ENCODE measurements around the gene CADPS2.
A peak's percentile ranks its signal among the peaks of the same experiment; 100 is the strongest.

CADPS2 gene

GRCh38 chr7:122546496-122546895 is 339.8 kb downstream of the CADPS2 start:
- no peak overlapping the region for H3K27ac ChIP-seq
- TF ChIP-seq CTCF (IDR thresholded peaks at IDR 0.05) (no peak), ZFX (IDR thresholded peaks at IDR 0.05; ENCODE audit: borderline replicate concordance) (no peak)

GRCh38 chr7:122544463-122544862 is 341.8 kb downstream of the CADPS2 start:
- no peak overlapping the region for H3K27ac ChIP-seq
- TF ChIP-seq CTCF (IDR thresholded peaks at IDR 0.05) (no peak), ZFX (IDR thresholded peaks at IDR 0.05; ENCODE audit: borderline replicate concordance) (no peak)

GRCh38 chr7:122543891-122544290 is 342.4 kb downstream of the CADPS2 start:
- TF ChIP-seq CTCF (IDR thresholded peaks at IDR 0.05) = no peak
- no peak for TF ChIP-seq ZFX (IDR thresholded peaks at IDR 0.05; ENCODE audit: borderline replicate concordance)
- H3K27ac ChIP-seq = no peak overlapping the region

DNA sequence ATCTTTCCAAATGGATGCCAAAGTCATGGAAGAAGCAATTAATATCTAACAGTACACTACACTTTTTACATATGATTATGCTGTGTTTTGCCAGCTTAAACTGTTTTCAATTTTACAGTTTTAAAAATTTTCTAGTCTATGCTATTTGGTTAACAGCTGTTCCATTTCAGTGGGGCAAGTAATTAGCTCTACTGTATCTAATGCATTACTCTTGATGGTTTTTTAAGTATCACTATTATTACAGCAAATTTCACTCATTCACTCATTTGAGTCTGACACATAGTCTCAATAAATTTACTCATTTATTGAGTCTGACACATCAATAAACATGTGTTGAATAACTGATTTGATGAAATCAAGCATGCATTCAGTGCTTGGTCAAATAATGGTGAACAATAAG is 343.1 kb downstream of the CADPS2 start:
- H3K27ac ChIP-seq = no peak overlapping the region
- TF ChIP-seq ZFX (IDR thresholded peaks at IDR 0.05; ENCODE audit: borderline replicate concordance) (no peak), CTCF (IDR thresholded peaks at IDR 0.05) (no peak)

DNA sequence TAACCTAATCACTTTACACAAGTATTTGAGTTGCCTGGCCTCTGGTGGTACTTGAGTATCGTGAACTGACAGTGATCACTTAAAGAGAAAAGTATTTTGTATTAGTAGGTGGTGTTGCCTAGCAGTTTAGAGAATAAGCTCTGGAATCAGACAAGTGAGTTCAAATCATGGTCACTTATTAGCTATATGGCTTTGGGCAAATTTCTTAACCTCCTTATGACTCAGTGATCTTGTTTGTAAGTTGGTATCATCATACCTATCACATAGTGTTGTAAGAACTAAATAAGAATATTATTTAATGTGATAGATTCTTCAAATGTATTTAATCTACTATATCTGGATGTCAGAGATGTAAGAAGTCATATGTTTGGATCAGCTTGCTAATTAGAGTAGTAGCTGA is 351.2 kb downstream of the CADPS2 start:
- no peak overlapping the region for H3K27ac ChIP-seq
- TF ChIP-seq ZFX (IDR thresholded peaks at IDR 0.05; ENCODE audit: borderline replicate concordance) (no peak), CTCF (IDR thresholded peaks at IDR 0.05) (no peak)

- TF ChIP-seq ZFX (IDR thresholded peaks at IDR 0.05; ENCODE audit: borderline replicate concordance) (no peak), CTCF (IDR thresholded peaks at IDR 0.05) (peak; percentile 82)
- no peak overlapping the region for H3K27ac ChIP-seq
These were observed 353.6 kb downstream of the CADPS2 start for GRCh38 chr7:122532406-122533269.

DNA sequence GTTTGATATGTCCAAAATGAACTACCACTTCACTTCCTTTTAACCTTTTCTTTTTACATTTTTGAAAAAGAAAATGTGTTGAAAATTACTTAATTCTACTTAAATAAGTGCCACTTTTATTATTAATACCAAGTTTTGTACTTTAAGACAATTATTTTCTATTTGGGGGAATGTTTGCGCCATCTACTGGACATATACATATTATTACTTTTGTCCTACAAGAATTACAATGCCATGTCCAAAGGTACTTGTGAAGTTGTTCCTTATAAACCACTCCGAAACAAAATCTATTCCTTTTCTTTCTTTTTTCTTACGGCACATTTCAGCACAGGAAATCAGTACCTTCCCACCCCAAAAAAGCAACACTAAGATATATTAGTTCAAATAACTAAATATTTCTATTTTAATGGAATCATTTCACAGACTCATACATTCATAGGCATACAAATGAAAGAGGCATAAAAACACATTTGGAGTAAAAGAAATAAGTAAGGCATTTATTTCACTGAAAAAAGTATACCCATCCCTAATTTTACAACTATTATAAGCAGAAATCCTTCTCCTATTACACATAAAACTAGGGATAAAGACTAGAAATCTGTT is 357.3 kb downstream of the CADPS2 start:
- TF ChIP-seq CTCF (IDR thresholded peaks at IDR 0.05) (peak; percentile 86), ZFX (IDR thresholded peaks at IDR 0.05; ENCODE audit: borderline replicate concordance) (no peak)
- no peak overlapping the region for H3K27ac ChIP-seq
